Esophagus muscularis mucosa (tissue), 3 donors: Measurements from ENCODE around the gene CASKIN1.

ENCODE experiments used
- CTCF ChIP-seq, 3 experiments: fragments of 200-600 bp in 2 of 3; fragments of 450-650 bp in 1 of 3; sonication (generic) in 2 of 3; IDR thresholded peaks; one replicate each; pipeline ENCODE4 v1.5.1; 2017 to 2019; ENCODE audit warnings: antibody characterized with exemption in 3 of 3, mild to moderate bottlenecking in 2 of 3, moderate library complexity in 1 of 3
- POLR2A ChIP-seq: fragments of 450-650 bp; IDR thresholded peaks from one replicate; pipeline ENCODE4 v1.6.1; 2017; ENCODE audit warnings: antibody characterized with exemption, moderate library complexity, mild to moderate bottlenecking, low read depth
- POLR2AphosphoS5 ChIP-seq, 2 donors: sonication (generic); formaldehyde crosslinking; IDR thresholded peaks; one replicate each; pipeline ENCODE4 v1.6.1; 2017; ENCODE audit warnings: antibody characterized with exemption in 2 of 2

GRCh38 chr16:2199095-2199494, 2.7 kb upstream of the CASKIN1 start:
- no peak for TF ChIP-seq POLR2A
- no peak for TF ChIP-seq CTCF (IDR thresholded peaks at IDR 0.05)
- TF ChIP-seq POLR2AphosphoS5 (IDR thresholded peaks at IDR 0.05) = no peak
